ENCODE results near the gene ZSCAN26.
A peak's percentile ranks its signal among the peaks of the same experiment; 100 is the strongest.

The ZSCAN26 gene

GRCh38 chr6:28266962-28267694 lies at the start of gene ZSCAN26:
Gene ZSCAN26, plus strand, starts transcription at chr6:28267143. Its CDS starts 4,777 bp downstream, at chr6:28271920.
- DNase-seq (ENCODE audit: low read depth), result no peak

- no peak for DNase-seq (ENCODE audit: low read depth)
Measured at GRCh38 chr6:28217890-28218289, 49.1 kb upstream of the ZSCAN26 start.

GRCh38 chr6:28218312-28219248 lies 48.4 kb upstream of the ZSCAN26 start:
- DNase-seq (ENCODE audit: low read depth), result no peak

DNA sequence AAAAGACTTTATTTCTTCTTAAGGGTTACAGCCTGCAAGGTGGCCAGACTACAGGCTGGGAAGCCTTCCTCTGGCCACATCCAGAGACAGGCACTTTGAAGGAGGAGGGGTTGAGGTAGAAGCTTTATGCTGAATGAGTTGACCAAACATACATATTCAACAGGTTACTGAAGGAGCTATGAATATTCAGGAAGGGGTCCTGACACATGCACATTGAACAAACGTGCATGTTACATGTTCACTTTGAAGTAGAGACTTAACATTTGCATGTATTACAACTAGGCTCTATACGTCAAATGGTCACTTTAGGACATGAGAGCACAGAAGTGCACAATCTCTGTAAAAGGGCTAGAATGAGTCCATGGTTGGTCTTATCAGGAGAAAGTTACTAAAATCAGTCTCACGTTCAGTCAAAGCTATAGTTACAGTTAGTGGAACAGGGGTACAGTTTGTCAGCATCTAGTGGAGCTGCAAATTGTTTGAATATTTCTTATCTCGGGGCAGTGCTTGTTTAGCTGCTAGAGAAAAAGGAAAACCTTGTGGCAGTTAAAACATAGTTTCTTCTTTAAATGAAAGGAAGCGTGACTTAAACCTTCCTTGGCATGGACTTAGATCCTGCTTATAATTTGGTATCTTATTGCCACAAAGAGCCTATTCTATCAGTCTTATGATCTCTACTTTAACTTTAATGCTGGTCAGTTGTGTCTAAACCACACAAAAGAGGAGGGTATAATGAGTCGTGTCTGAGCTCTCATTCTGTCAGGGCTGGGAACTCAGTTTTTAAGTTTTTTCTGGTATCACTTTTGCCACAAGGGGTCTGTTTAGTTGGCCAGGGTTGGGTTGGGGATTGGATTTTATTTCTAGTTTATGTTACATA lies 46.4 kb upstream of the ZSCAN26 start:
- DNase-seq (ENCODE audit: low read depth), result no peak

- DNase-seq (ENCODE audit: low read depth), result no peak
Measured at GRCh38 chr6:28224131-28225055, 42.5 kb upstream of the ZSCAN26 start.

GRCh38 chr6:28225056-28225834 lies 41.7 kb upstream of the ZSCAN26 start, which contains the start of gene ZSCAN9:
Gene ZSCAN9, plus strand, starts transcription at chr6:28225275. Its CDS starts 1,810 bp downstream, at chr6:28227085.
- DNase-seq (ENCODE audit: low read depth), result peak; percentile 91

GRCh38 chr6:28226460-28226859 lies 40.5 kb upstream of the ZSCAN26 start:
- no peak for DNase-seq (ENCODE audit: low read depth)

DNA sequence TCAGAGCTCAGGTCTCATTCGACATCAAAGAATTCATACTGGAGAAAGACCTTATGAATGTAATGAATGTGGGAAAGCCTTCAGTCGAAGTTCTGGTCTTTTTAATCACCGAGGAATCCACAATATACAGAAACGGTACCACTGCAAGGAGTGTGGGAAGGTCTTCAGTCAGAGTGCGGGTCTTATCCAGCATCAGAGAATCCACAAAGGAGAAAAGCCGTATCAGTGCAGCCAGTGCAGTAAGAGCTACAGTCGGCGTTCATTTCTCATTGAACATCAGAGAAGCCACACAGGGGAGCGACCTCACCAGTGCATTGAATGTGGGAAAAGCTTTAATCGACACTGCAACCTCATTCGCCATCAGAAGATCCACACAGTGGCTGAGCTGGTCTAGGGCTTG lies 34.2 kb upstream of the ZSCAN26 start:
- DNase-seq (ENCODE audit: low read depth), result no peak

DNA sequence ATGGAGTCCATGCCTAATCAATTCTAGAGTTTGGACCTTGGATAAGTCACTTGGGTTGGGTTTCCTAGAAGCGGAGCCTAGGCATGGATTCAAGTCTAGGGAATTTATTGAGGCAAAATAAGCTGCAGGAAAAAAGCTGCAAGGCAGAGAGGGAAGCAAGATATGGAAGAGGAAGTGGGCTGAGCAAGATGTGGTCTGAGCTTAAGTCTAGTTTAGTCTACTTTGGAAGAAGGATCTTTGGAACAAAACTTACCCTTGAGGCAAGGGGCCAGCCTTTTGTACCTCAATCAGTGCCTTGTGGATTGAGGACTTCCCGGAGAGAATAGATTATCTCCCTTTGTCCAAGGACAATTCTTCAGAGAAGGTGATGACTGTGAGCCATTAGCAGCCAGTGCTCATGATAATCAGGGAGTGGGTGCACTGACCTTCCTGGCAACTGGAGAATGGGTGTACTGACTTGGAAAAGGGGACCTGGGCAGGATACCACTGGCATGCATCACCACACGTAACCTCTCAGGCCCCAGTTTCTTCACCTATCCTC lies 31.0 kb upstream of the ZSCAN26 start:
- no peak for DNase-seq (ENCODE audit: low read depth)

DNA sequence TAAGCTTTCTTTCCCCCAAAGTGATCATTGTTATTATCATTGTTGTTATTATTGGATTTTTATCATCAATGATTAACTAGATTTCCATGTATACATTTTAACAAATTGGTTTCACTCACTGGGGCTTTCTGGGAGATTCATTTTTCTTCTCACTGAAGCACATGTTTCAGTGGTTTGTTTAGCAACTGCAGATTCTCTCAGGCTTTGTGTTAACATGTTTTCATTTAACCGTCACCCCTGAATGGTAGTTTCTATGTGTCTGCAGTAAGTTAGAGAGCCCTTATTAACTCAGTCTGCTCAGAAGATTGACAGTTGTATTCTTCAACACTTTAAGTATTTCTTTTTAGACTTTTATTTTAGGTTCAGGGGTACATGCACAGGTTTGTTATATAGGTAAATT lies 27.3 kb upstream of the ZSCAN26 start:
- DNase-seq (ENCODE audit: low read depth), result no peak

DNA sequence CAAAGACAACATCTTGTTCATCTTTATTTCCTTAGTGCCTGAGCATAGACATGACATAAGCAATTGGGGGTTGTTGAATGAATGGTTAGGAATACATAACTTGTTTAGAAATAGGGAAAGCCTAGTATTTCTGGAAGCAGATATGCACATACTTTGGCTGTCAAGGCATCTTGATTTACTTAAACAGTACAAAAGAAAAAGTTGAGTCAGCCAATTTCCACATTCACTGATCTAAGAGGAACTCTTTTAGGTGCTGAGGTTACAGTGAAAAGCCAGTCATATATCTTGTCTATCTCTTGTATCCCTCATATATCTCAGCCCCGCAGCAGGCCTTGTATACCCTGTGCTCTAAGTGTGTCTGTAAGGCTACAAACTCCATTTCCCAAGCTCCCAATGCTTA lies 26.5 kb upstream of the ZSCAN26 start:
- DNase-seq (ENCODE audit: low read depth), result no peak

- DNase-seq (ENCODE audit: low read depth), result no peak
Measured at GRCh38 chr6:28243946-28244345, 23.0 kb upstream of the ZSCAN26 start.

GRCh38 chr6:28245206-28245941 lies 21.6 kb upstream of the ZSCAN26 start:
- no peak for DNase-seq (ENCODE audit: low read depth)

DNA sequence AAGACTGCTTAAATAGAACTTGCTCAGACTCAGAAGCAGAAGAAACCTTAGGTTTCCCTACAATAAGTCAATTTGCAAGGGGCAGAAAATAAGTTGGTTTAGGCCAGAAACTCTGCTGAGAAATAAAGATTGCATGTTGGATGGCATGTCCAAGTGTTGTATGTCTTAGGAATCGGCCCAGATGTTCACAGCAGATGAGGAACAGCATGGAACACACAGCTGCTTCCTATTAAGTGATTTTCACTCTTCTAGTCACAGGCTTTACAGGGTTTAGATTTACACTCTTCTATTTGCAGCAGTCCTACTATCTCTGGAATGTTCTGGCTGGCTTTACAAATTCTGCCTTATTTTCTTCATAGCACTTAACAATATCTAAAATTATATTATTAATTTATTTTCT lies 18.0 kb upstream of the ZSCAN26 start:
- no peak for DNase-seq (ENCODE audit: low read depth)

DNA sequence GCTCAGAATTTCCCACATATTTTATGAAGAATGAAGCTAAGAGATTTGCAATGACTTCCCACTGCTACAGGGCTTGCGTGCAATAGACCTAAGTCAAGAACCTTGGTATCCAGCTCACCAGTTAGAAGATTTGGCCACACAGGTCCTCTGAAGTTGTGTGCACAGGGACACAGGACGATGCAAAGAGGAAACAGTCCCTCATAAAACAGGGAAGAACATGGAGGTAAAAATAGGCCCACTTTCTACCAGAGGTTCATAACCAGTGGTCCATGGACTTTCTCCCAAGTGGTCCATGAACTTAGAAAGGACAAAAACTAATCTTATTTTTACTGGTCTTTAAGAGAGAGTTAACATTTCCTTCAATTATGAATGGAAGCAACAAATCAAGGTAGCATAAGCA lies 16.2 kb upstream of the ZSCAN26 start:
- no peak for DNase-seq (ENCODE audit: low read depth)

DNA sequence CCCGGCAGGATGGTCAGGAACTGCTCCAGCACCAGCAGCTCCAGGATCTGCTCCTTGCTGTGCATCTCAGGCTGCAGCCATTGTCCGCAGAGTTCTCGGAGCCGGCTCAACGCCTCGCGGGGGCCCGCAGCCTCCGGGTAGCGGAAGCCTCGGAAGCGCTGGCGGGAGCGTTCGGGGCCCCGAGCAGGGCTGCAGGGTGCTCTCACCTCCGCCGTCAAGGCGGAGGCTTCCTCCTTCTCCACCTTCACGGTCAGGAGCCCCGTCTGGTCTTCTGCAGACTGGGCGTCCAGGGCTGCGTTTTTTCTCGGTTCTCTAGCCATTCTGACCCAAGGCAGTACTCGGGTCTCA lies 15.3 kb upstream of the ZSCAN26 start:
- DNase-seq (ENCODE audit: low read depth), result no peak

DNA sequence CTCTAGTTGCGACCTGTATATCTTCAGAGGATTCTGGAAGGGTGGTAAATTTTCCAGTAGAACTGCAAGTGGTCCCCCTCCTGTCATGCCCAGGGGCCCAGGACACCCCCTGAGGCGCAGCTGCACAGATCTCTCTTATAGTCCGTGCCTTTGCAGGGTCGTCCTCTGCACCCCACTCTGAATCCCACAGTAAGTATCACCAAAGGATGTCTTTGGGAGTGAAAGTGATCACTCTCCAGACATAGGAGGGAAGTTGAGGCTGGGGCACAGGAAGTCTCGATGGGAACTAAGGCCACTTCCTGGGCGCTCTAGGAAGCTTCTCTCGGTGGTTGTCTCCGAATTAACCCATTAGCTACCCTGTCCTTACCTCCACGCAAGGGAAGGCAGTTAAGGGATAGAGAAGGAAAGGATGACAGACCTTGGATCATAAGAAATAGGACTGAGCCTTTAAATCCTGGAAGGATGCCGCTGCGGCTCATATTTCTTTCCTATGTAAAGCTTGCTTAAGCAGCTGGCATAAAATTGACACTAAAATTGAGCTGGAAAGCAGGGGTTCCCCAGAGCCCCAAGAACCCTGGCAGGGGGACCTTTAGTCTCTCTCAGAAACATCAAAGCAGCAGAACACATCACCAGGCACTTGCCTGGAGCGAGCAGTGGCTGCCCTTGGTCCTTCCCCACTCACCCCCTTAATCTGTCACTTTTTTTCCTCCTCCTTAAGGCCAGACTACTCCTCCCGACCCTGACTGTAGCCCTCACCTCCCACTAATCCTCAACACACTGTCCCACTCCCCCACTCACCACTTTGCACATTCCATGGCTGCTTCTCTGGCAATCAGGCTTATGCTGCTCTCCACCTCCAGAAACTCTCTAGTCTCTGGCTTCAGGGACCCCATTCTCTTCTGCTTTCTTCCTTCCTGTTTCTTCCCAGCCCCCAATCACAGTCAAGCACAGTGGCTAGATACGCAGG lies 14.7 kb upstream of the ZSCAN26 start, which contains the start of gene ZKSCAN4:
Gene ZKSCAN4, minus strand, starts transcription at position 261 of the 967 bp plus-strand sequence. CDS start 289 bp downstream, outside the sequence.
- DNase-seq (ENCODE audit: low read depth), result peak; percentile 83

DNA sequence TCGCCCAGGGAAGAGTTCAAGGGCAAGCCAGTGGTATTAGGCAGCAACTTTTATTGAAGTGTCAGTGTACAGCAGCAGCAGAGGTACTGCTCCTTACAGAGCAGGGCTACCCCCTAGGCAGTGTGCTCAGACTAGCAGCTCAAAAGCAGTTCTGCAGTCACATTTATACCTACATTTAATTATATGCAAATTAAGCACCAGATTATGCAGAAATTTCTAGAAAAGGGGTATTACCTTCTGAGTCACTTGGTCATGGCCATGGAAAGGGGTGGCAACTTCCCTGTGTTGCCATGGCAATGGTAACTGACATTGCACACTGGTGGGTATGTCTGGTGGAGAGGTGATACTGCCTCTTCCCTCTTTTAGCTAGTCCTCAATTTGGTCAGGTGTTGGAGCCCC lies 12.8 kb upstream of the ZSCAN26 start:
- DNase-seq (ENCODE audit: low read depth), result no peak
